Measurements from ENCODE around the gene ARVCF.

ARVCF gene

GRCh38 chr22:20012741-20013331 lies 3.8 kb downstream of the ARVCF start:
- no peak for DNase-seq (ENCODE audit: low read depth)
- no peak overlapping the region for H3K4me3 ChIP-seq (ENCODE audit: low read length)
- no peak for TF ChIP-seq CTCF (conservative IDR thresholded peaks at IDR 0.05; ENCODE audit: low read length)

GRCh38 chr22:20011993-20012740 lies 4.5 kb downstream of the ARVCF start:
- H3K4me3 ChIP-seq (ENCODE audit: low read length): no peak overlapping the region
- no peak for DNase-seq (ENCODE audit: low read depth)
- no peak for TF ChIP-seq CTCF (conservative IDR thresholded peaks at IDR 0.05; ENCODE audit: low read length)

- TF ChIP-seq CTCF (conservative IDR thresholded peaks at IDR 0.05; ENCODE audit: low read length): no peak
- no peak for DNase-seq (ENCODE audit: low read depth)
- no peak overlapping the region for H3K4me3 ChIP-seq (ENCODE audit: low read length)
These were observed 5.3 kb downstream of the ARVCF start for GRCh38 chr22:20011123-20011992.

GRCh38 chr22:20010307-20011122 lies 6.1 kb downstream of the ARVCF start:
- DNase-seq (ENCODE audit: low read depth): no peak
- H3K4me3 ChIP-seq (ENCODE audit: low read length): no peak overlapping the region
- TF ChIP-seq CTCF (conservative IDR thresholded peaks at IDR 0.05; ENCODE audit: low read length): no peak

GRCh38 chr22:20009582-20010306 lies 6.9 kb downstream of the ARVCF start:
- DNase-seq (ENCODE audit: low read depth): no peak
- H3K4me3 ChIP-seq (ENCODE audit: low read length): no peak overlapping the region
- TF ChIP-seq CTCF (conservative IDR thresholded peaks at IDR 0.05; ENCODE audit: low read length): no peak

- TF ChIP-seq CTCF (conservative IDR thresholded peaks at IDR 0.05; ENCODE audit: low read length): no peak
- no peak overlapping the region for H3K4me3 ChIP-seq (ENCODE audit: low read length)
- no peak for DNase-seq (ENCODE audit: low read depth)
These were observed 7.6 kb downstream of the ARVCF start for GRCh38 chr22:20009018-20009491.

All from AG10803 (cell line).